GM12873 (cell line): Measurements from ENCODE around the gene PRR5L.

Experiments used
- CTCF ChIP-seq: IDR thresholded peaks from 2 replicates; pipeline ENCODE4 v1.5.1; 2012; ENCODE audit warnings: low read depth, mild to moderate bottlenecking, moderate library complexity, low read length, control low read depth; ENCODE audit not compliant: insufficient read depth; ENCODE audit errors: missing control alignments

Gene PRR5L

GRCh38 chr11:36295926-36296325, at the start of gene PRR5L:
TSS of gene PRR5L (plus strand) at chr11:36296288. CDS start at chr11:36401122, 104,834 bp downstream.
- no peak for TF ChIP-seq CTCF

GRCh38 chr11:36247493-36247892, 48.6 kb upstream of the PRR5L start:
- TF ChIP-seq CTCF = no peak

- no peak for TF ChIP-seq CTCF
Measured at GRCh38 chr11:36248436-36248835, 47.7 kb upstream of the PRR5L start.

- TF ChIP-seq CTCF = no peak
Measured at GRCh38 chr11:36249246-36249645, 46.8 kb upstream of the PRR5L start.

GRCh38 chr11:36251823-36252222, 44.3 kb upstream of the PRR5L start:
- TF ChIP-seq CTCF = no peak

- TF ChIP-seq CTCF = no peak
Measured at GRCh38 chr11:36253238-36253637, 42.9 kb upstream of the PRR5L start.

- TF ChIP-seq CTCF = no peak
Measured at GRCh38 chr11:36254713-36255112, 41.4 kb upstream of the PRR5L start.
